ENCODE data around the gene IKZF2. TPM values are rescaled to one million over a fixed set of nuclear protein-coding genes. Genes with fewer than 3 reads are reported as not detected.
A peak's percentile ranks its signal among the peaks of the same experiment; 100 is the strongest.

IKZF2 gene
- total RNA-seq, 1 donor from 2014 or later, result 3.9 TPM

- DNase-seq (ENCODE audit: low spot score in 2 of 2), result no peak
- intact Hi-C loops (cut with DNase I), result no loop called here
- H3K9me3 ChIP-seq, result no peaks in the 10 kb centered on the region
- TF ChIP-seq CTCF (IDR thresholded peaks at IDR 0.05), result no peak
- H3K4me1 ChIP-seq, result peaks cover 0 to 4% of the 10 kb centered on the region in 2 donors
- no peak overlapping the region for H3K27ac ChIP-seq
- no peak overlapping the region for H3K4me3 ChIP-seq
- H3K27me3 ChIP-seq, result no peaks in the 10 kb centered on the region
- H3K36me3 ChIP-seq, result no peaks in the 10 kb centered on the region
Observed at GRCh38 chr2:212960336-212960735, 191.1 kb downstream of the IKZF2 start.

GRCh38 chr2:212959471-212960117 lies 191.8 kb downstream of the IKZF2 start:
- Histone ChIP-seq H3K27me3 (no peaks in the 10 kb centered on the region), H3K36me3 (no peaks in the 10 kb centered on the region), H3K4me1 (peaks cover 0 to 4% of the 10 kb centered on the region in 2 donors), H3K4me3 (no peak overlapping the region), H3K27ac (no peak overlapping the region), H3K9me3 (no peaks in the 10 kb centered on the region)
- intact Hi-C loops (cut with DNase I), result no loop called here
- no peak for DNase-seq (ENCODE audit: low spot score in 2 of 2)
- TF ChIP-seq CTCF (IDR thresholded peaks at IDR 0.05), result no peak

GRCh38 chr2:212958757-212959295 lies 192.6 kb downstream of the IKZF2 start:
- no peak overlapping the region for H3K27ac ChIP-seq

GRCh38 chr2:212958133-212958532 lies 193.3 kb downstream of the IKZF2 start:
- TF ChIP-seq CTCF (IDR thresholded peaks at IDR 0.05), result no peak
- no peak for DNase-seq (ENCODE audit: low spot score in 2 of 2)
- H3K27me3 ChIP-seq, result no peaks in the 10 kb centered on the region
- intact Hi-C loops (cut with DNase I), result no loop called here
- H3K9me3 ChIP-seq, result no peaks in the 10 kb centered on the region
- H3K4me3 ChIP-seq, result no peak overlapping the region
- no peaks in the 10 kb centered on the region for H3K36me3 ChIP-seq
- H3K27ac ChIP-seq, result no peak overlapping the region
- peaks cover 0 to 4% of the 10 kb centered on the region in 2 donors for H3K4me1 ChIP-seq

More at GRCh38 chr2:212958757-212959295, 192.6 kb downstream of the IKZF2 start:
- DNase-seq (ENCODE audit: low spot score in 2 of 2), result no peak
- H3K36me3 ChIP-seq, result no peaks in the 10 kb centered on the region
- TF ChIP-seq CTCF (IDR thresholded peaks at IDR 0.05), result no peak
- H3K9me3 ChIP-seq, result no peaks in the 10 kb centered on the region
- intact Hi-C loops (cut with DNase I), result no loop called here
- no peaks in the 10 kb centered on the region for H3K27me3 ChIP-seq
- peaks cover 0 to 4% of the 10 kb centered on the region in 2 donors for H3K4me1 ChIP-seq
- H3K4me3 ChIP-seq, result no peak overlapping the region

- Histone ChIP-seq H3K9me3 (no peaks in the 10 kb centered on the region), H3K4me3 (no peak overlapping the region), H3K27me3 (no peaks in the 10 kb centered on the region), H3K27ac (peak overlapping the region in 1 of 2 donors; percentile 39), H3K4me1 (peaks cover 0 to 4% of the 10 kb centered on the region in 2 donors), H3K36me3 (no peaks in the 10 kb centered on the region)
- TF ChIP-seq CTCF (IDR thresholded peaks at IDR 0.05), result no peak
- intact Hi-C loops (cut with DNase I), result no loop called here
- DNase-seq (ENCODE audit: low spot score in 2 of 2), result no peak
Observed at GRCh38 chr2:212957624-212958023, 193.8 kb downstream of the IKZF2 start.
